Skin epidermis (tissue), 12 donors: Measurements from ENCODE around the gene ACOXL.

ENCODE experiments used
- H3K27ac ChIP-seq, 21 experiments: fragments of 200-600 bp; sonication (generic) in 11 of 21; one replicate each; pipeline ENCODE4 v1.5.0; 2020; ENCODE audit warnings: mild to moderate bottlenecking in 3 of 21, inconsistent platforms in 2 of 21, moderate library complexity in 2 of 21
- H3K4me3 ChIP-seq, 7 experiments: fragments of 200-600 bp; sonication (generic) in 2 of 7; one replicate each; pipeline ENCODE4 v1.5.0; 2020; ENCODE audit warnings: inconsistent platforms in 2 of 7, mild to moderate bottlenecking in 2 of 7, moderate library complexity in 1 of 7

The ACOXL gene

DNA sequence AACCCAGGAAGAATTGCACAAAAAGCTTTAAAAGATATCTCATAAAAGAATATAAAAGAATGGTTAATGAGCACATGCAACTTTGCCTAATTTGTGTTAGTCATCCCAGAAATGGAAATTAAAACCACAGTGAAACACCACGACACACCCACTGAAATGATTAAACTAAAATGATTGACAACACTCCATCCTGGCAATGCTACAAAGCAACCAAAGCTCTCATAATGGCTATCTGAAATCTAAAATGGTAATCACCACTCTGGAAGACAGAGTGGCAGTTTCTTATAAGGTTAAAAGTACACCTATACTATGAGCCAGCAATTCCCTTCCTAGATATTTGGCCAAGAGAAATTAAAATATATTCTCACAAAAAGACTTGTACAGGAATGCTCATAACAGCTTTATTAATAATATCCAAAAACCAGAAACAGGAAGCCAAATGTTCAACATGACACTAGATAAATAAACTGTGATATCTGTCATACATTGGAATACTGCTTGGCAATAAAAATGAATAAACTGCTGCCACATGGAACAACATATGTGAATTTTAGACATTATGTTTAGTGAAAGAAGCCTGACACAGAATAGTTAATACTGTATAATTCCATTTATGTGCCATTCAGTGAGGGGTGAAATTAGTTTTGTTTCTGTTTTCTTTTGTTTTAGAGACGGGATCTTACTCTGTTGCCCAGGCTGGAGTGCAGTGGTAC lies 283.1 kb downstream of the ACOXL start:
- no peak overlapping the region for H3K27ac ChIP-seq

DNA sequence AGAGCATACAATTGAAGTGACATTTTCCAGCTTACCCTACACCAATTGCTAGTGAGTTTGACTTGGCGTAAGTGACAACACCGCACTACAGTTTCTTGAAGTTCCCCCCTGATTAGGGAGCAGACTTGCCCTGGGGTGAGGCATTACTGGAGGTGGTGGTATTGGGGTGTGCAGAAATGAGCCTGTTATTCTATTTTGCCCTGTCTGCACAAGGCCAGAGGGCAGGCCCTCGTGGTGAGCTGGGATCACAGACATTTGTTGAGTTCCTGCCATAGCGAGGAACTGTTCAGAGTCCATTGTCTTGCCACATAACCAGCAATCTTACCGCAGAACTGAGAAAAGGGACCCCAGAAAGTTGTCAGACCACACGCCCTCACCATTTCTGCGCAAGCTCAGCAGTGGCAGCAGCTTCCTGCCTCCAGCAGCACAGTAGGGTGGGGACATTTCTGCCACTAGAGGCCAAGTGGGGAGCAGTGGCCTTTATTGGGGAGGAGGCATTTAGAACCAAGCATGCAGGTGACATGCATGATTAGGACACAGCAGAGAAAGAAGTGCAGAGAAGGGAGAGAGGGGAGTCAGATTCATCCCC lies 284.8 kb downstream of the ACOXL start:
- H3K27ac ChIP-seq, result no peak overlapping the region
- no peak overlapping the region for H3K4me3 ChIP-seq

More for the DNA sequence above, 283.1 kb downstream of the ACOXL start:
- H3K4me3 ChIP-seq, result no peak overlapping the region

DNA sequence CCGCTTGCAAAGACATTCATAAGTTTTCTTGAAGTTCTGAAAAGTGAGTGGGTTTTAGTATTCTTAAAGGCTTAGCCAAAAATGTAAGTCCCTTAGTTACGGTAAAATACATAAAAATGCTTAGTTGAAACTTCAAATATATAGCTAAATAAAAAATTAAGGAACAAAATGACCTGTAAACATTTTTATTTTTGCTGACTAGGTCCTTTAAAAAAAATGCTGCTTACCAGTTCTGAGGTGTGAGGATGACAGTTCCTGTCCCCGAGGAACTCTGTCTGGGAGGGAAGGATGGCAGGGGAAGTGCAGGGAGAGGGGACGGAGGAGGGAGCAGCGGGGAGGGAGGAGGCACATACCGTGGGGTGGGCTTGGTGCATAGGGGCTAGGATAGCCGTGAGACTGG lies 285.5 kb downstream of the ACOXL start:
- Histone ChIP-seq H3K4me3 (no peak overlapping the region), H3K27ac (no peak overlapping the region)

DNA sequence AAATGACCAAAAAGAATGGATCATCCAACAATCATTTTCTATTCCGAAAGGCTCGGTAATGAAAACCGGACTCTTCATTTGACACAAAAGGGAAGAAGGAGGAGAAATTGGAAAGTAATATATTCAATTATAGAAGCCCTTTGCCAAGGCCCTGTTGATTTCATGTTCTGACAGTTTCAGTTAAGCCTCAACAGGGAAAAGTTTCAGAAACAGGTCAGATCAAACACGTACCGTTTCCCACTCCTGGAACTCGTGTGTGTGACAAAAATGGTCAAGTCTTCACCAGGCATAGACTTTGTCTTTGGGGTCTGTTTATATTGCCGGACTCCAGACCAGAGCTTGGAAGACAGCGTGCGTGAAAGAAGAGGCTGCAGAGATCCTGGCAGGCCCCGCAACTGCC lies 287.0 kb downstream of the ACOXL start:
- H3K27ac ChIP-seq, result no peak overlapping the region
- no peak overlapping the region for H3K4me3 ChIP-seq

DNA sequence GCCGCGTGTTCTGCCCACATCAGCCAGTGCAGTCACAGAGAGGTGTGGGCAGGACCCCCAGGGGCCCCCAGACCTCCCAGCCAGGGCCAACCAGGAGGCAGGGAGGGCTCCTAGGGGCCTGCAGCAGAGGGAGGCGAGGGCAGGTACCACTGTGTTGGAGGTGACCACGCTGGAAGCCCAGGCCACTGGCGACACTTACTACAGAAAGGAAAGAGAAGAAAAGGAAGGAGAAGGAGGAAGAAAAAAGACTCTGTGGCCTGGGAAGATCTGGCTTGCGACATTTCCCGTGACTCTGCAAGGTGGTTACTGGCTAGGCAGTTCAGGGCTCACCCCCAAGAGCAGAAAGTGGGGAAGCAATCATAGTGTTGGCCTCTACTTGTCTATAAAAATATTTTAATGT lies 290.3 kb downstream of the ACOXL start:
- Histone ChIP-seq H3K27ac (peak overlapping the region in 1 of 21 experiments; percentile 8), H3K4me3 (no peak overlapping the region)

DNA sequence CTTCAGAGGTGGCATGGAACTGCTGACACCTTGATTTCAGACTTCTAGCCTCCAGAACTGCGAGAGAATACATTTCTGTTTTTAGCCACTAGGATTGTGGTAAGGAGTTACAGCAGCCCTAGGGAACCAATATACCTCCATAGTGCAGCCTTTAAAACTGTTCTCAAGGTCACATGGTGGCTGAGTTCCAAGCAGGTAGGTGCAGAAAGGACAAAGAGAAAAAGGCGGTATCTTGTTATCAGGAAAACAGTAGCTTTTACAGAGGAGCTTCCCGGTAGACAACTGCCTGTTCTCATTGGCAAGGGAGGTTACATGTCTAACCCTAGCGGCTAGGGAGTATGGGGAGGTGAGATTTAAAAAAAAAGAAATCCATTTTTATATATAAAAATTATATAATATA lies 292.1 kb downstream of the ACOXL start:
- H3K4me3 ChIP-seq, result no peak overlapping the region
- H3K27ac ChIP-seq, result no peak overlapping the region

DNA sequence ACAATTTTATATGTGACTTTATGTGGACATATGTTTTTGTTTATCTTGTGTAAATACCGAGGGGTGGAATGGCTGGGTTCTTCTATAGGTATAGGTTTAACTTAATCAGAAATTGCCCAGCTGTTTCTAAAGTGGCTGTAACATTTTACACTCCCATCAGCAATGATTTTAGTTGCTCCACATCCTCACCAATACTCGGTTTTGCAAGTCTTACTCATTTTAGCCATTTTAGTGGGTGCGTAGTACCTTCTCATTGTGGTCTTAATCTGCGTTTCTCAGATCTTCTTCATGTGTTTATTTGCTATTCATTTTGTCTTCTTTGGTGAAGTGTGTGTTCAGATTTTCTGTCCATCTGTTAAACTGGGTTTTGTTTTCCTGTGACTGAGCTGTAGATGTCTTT lies 292.9 kb downstream of the ACOXL start:
- no peak overlapping the region for H3K4me3 ChIP-seq

DNA sequence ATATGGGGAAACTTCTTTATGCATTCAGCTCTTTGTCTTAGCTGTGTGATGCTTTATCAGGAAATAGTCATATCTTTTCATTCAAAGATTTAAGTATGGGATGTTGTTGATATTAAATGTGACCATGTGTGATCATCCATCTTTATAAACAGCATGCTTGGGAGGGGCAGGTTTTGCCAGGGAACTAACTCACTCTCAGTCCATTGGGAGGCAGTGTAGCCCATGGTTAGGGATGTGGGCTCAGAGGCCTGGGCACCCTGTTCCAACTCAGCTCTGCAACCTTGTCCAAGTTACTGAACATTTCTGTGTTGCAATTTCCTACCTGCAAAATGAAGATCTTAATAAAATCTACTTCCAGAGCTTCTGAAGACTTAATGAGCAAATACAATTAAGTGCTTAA lies 296.3 kb downstream of the ACOXL start:
- Histone ChIP-seq H3K27ac (no peak overlapping the region), H3K4me3 (no peak overlapping the region)

More for the DNA sequence above, 292.9 kb downstream of the ACOXL start:
- H3K27ac ChIP-seq, result no peak overlapping the region

DNA sequence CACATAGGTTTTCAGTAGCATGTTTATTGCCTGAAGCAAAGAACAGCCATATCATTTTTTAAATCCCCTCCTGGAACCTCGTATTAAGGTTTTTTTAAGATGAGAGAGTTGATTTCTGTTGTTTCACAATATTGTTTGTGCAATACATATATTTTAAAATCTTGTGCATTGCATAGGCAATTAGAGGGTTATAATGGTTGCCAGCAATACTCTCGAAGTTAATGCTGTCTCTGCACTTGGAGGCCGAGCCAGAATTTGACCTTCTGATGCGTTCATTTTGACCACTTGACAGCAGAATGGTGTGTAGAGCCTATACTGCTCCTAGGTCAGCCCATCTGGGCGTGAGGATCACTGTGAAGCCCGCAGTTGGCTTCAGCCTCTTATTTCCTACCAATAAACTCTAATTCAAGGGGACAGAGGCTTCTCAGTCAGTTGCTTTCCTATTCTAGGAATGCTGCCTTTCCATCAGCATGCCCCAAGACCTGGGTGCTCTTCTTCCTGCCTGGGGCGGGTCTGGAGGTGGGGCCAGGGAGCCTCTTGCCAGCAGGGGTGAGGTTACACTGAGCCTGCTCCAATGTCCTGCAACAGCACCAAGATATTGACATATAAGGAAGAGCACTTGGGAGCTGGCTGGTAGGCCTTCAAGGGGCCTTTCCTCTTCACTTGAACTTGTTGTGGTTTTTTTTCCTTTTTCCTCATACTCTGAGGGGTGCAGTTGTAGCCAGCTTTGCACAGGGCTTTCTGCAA lies 297.0 kb downstream of the ACOXL start:
- Histone ChIP-seq H3K4me3 (no peak overlapping the region), H3K27ac (no peak overlapping the region)

DNA sequence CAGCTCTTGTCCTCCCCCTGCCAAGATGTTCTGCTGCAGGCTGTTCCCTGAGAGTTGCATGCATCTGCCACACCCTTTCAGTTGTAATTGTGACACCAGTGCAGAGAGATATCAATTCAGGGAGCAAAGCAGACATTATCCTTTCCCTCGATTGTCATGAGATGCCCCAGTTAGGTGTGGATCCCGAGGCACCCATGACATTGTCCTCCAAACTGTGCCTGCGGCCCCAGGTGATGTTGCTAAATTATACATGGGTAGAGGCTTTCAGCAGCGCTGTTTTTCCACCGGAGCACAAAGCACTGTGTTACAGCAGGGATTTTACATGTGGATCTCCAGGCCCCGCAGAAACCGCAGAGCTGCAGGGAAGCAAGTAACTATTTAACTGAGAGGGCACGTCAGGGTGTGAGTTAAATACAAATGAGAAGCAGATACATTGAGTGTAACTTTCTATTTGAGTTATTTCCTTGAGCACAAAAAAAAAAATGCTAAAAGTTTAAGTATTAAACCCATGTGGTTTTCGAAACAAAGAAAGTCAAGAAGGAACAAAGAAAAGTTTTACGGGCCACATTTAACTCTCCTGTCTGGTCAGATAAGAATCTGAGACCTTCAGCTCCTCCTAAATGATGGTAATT lies 298.0 kb downstream of the ACOXL start:
- H3K27ac ChIP-seq, result no peak overlapping the region

DNA sequence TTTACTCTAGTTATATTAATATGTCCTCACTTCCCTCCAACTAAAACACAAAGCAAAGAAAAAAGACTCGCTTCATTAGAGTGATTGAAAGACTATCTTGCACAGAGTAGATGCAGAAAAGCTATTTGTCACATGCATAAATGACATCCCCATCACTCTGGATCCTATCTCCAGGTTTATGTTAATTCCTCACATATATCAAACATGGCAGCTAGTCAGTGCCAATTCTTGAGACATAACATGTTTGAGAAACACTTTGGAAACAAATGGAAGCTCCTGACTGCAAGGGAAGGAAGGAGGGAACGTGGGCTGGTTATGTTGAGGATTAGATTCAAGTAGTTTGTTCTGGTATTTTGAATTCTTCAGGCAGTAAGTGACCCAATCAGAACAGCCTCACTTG lies 298.6 kb downstream of the ACOXL start:
- Histone ChIP-seq H3K27ac (no peak overlapping the region), H3K4me3 (no peak overlapping the region)

More for the DNA sequence above, 298.0 kb downstream of the ACOXL start:
- no peak overlapping the region for H3K4me3 ChIP-seq

DNA sequence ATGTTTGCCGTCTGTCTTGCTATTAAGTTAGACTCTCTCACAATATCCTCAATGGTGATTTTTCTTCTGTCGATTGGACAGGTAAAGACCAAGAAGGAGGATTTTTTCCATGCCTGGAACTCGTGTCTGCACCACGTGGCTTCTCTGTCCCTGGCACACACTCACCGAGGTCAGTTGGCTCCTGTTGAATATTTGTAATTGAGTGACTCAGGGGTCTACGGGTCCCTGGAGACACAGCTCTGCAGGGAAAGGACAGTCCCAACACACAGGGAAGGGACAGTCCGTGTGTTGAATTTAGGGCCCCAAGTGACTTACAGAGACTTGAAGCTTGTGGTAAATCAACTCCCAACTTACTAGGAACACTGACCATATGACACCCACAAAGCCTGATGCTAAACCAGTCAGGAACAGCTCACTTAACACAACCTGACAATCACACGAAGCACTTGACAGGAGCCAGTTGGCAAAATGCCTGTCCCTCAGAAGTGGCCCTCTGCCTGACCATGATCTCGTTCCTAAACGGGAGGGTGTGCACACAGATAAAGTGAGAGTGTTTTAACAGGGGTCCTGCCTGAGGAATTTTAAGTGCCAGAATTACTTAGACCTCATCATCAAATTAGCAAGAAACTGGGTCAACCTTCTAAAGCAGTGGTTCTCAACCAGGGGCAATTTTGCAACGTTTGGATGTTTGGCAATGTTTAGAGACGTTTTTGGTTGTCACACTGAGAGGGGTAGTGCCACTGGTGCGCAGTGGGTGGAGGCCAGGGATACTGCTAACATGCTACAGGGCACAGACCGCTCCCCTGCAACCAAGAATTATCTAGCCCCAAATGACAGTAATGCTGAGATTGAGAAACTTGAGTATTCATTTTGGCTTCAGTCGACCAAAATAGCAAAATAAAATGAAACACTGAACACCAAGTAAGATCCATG lies 299.4 kb downstream of the ACOXL start:
- Histone ChIP-seq H3K27ac (no peak overlapping the region), H3K4me3 (no peak overlapping the region)

DNA sequence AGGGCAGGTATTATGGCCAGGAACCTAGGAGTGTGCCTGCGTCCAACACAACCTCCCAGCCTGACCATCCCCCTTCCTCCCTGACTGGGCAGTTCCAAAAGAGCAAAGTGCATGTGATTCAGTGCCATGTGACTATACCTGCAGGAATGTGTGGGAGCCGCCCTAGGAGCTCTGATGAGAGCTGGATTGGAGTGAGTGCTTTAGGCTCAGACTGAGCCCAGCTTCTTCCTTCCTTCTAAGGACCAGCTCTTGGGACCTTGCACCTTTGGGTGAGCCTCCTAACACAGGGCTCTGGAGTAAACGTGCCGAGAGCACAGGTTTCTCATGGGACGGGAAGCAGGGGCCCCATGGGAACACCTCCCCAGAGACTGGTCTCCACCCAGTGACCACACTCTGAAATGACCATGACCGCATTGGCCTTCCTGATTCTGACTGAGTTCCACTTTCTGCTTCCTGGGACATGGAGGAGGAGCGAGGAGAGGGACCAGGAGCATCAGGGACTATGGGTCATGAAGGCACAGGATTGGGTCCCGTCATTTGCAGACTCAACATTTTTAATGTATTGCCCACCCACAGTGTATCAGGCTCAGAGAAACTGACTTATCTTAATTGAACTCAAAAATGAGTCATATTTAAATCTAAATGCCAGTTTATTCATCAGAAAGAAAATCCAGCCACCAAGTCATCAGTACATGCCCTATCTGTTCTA lies 300.5 kb downstream of the ACOXL start:
- Histone ChIP-seq H3K4me3 (no peak overlapping the region), H3K27ac (no peak overlapping the region)

DNA sequence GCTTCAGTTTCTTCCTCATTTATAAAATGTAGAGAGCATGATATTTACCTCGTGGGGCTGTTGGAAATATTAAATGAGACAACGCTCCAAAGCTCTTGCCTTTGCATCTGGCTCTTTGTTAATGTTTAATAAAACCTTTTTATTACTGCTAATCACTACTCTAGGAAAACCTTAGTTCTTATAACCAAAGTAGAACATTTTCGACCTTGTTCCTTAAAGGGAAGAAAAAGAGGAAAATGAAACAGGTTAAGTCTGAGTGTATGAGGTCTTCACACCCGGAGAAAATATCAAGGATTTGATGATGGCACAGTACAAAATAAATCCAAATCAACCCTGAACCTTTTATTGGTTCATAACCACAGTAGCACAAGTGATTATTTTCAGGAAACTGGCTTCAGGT lies 301.8 kb downstream of the ACOXL start:
- Histone ChIP-seq H3K4me3 (no peak overlapping the region), H3K27ac (no peak overlapping the region)

DNA sequence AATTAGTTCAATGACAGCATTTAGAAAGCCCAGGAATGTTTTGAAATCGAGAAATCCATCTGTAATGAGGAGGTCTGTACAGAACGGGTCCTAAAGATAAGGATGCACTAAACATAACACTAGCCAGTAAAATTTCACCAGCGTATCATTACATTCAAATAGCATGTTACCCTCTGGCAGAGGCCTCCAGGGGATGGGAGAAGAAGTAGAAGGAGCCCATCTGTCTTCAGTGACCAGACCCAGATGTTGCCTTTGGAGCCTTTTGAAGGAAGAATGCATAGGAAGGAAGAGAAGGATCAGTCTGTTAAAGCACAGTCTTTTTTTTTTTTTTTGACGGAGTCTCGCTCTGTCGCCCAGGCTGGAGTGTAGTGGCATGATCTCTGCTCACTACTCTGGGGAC lies 302.2 kb downstream of the ACOXL start:
- H3K4me3 ChIP-seq, result no peak overlapping the region
- no peak overlapping the region for H3K27ac ChIP-seq

DNA sequence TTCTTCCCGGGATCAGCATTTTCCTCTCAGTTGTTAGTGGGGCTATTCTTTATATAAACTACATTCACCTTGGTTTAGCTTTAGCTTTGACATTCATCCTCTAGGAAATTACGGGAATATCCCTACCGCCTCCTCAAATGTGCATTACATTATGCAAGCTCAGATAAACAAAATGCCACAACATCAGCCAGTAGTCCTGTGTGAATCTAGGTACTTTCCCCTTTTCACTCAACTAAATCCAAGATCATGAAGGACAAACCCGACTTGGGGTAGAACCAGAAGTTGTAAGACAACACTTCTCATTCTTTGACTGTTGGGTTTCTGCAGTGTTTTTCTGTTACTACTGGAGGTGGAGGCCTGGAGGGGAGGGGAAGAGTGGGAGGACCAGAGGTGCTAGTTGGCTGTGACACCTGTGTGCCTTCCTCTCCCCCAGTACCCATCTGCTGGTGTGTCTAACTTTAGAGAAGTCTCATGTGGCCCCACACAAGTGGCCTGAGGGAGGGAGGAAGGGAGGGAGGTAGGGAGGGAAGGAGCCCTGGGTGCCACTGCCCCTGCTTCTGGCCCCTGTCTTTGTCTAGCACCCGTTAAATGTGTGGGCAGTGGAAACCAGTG lies 303.6 kb downstream of the ACOXL start:
- H3K27ac ChIP-seq, result no peak overlapping the region
- no peak overlapping the region for H3K4me3 ChIP-seq

DNA sequence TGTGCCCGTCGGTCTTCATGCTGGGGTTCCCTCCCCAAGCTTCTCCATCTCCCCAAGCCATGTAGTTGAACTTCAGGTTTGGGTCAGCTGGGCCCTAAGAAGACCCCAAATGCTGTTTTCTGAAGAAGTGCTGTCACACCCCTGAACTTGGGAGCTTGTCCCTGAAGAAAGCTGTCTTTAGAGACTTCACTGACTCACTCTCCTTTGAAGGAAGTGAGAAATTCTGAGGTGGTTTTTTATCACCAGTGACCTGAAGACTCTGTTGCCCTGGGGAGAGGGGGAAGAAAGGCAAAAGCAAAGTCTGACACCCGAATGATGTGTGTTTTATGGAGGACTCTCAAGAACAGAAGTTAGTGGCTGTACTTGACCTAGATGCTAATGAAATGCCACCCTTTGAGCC lies 304.8 kb downstream of the ACOXL start:
- H3K4me3 ChIP-seq, result no peak overlapping the region
- H3K27ac ChIP-seq, result no peak overlapping the region

DNA sequence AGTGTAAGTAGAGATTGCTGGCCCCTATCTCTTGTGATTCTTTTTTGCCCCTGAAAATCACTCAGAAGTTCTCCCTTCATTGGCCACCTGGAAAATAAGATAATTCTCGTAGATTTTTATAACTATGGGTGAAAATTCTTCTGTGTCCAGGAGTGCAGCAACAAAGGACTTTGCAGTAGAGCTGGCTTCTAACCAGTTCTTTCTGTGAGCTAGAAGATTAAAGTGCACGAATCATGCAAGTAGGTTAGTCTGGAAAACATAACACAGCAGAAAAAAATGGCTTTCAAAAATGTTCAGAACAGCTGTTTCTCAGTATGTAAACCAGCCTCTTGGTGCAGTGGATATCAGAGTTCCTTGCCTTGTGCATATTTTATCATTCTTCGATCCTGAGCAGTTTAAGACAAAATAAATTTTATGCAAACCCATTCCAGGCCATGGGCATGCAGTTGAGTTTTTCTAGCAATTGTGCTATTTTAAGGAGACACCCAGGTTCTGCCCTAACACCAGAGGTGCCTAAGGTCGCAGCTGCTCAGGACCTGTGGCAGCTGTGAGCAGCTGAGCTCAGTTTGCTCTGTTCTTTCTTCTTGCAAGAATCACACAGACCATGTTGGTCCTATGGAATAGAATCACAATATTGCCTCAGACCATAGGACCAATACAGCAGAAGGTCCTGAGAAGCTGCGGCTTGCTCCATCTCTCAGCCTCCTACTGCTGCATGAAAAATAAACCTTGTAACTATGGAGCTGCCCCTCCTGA lies 307.4 kb downstream of the ACOXL start:
- Histone ChIP-seq H3K27ac (no peak overlapping the region), H3K4me3 (no peak overlapping the region)
